Islet precursor cell (in vitro differentiated cells): ENCODE measurements around the gene ABCC4.

Experiments
- DNase-seq: peaks from one replicate; pipeline ENCODE4 v3.0.0-alpha.2; 2018

ABCC4 gene

GRCh38 chr13:95100525-95101433, 200.5 kb downstream of the ABCC4 start:
- no peak for DNase-seq

DNA sequence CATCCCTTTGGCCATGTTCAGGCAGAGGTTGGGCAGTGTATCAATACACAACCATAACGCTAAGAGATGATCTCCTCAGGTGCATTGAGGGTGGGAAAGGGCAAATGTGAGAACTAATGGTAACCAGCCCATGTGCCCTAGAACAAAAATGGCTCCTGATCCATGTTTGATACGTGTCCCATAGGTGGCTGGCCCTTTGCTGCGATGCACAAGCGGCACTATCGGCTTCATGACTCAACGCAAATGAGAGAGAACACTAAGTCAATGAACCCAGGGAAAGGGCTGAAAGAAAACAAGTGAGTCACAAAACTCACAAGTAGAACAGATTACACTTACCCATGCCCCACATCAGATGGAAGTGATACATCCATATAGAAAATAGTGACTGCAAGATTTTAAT, 201.7 kb downstream of the ABCC4 start:
- DNase-seq: no peak

GRCh38 chr13:95098916-95099315, 202.3 kb downstream of the ABCC4 start:
- DNase-seq: no peak

DNA sequence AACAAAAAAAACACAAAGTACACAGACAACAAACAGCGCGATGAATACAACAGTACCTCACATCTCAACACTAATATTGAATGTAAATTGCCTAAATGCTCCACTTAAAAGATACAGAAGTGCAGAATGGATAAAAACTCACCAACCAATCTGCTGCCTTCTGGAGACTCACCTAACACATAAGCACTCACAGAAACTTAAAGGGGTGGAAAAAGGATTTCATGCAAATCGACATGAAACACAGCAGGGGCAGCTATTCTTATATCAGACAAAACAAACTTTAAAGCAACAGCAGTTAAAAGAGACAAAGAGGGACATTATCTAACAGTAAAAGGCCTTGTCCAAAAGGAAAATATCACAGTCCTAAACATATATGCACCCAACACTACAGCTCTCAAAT, 209.5 kb downstream of the ABCC4 start:
- no peak for DNase-seq

- DNase-seq: no peak
Measured at GRCh38 chr13:95087746-95088305, 213.4 kb downstream of the ABCC4 start.

GRCh38 chr13:95086761-95087160, 214.5 kb downstream of the ABCC4 start:
- DNase-seq: no peak

- no peak for DNase-seq
Measured at GRCh38 chr13:95083758-95084157, 217.5 kb downstream of the ABCC4 start.

GRCh38 chr13:95083066-95083465, 218.2 kb downstream of the ABCC4 start:
- DNase-seq: no peak

- no peak for DNase-seq
Measured at GRCh38 chr13:95075506-95075905, 225.7 kb downstream of the ABCC4 start.

GRCh38 chr13:95074820-95075219, 226.4 kb downstream of the ABCC4 start:
- no peak for DNase-seq

DNA sequence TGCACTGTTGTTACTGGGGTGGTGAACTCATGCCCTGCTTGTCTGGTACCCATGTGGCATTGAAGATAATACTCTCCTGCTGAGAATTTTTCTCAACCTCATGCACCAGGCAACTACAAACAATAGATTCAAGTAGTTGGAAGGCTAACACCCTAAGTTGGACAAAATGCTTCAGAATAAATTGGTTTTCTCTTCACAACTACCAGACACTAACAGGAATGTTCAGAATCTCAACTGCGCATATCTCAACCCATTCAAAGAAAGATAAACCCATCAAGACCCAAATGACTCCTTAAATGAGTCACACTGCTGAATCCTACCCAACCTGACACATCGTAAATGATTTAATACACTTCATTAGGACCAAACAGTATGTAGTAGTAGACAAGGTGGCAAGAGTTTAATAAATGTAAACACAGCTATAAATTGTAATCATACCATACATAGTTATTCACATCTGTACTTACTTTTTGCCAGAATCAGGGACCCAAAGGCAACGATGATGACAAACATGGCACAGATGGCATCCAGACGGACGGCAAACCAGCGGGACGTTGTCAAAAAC, 227.4 kb downstream of the ABCC4 start:
- DNase-seq: no peak

GRCh38 chr13:95067303-95067702, 233.9 kb downstream of the ABCC4 start:
- DNase-seq: no peak

DNA sequence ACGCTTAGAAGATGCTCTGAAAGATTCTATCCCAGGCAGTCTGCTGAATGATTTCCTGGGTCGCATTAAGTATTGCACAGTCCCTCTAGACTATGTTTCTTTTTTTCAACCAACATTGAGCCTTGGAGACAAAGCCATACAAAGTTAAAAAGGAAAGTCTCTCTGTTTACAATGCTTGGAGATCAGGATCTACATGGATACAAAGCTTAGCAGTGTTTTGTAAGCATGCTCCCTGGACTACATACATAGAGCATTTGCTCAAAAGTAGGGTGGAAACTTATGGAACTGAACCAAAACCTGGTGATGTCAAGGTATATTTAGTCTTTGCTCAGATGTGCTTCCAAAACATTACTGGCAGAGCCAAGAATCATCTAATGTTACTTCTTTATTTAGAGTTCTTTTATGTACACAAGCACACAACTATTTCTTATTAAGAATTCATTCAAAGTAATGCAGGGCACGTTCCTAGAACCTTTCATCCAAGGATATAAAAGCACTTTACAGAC, 241.2 kb downstream of the ABCC4 start:
- no peak for DNase-seq

DNA sequence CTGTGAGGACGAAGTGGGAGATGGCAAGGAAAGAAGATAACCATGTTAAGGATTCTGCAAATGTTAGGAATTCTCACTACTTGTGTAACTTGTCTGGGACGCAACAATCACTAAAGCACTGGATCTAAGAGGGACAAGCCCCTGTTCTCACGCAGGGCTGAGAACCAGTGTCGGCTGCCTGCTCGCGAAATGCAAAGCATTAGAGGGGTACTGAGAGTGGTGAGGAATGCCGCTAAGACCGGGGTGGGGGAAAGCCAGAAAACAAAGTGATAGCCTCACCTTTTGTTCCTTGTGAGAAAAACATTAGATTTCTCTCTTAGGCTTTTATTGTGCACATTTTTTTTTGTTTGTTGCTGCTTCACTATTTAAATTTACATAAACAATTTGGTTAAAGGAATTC, 241.9 kb downstream of the ABCC4 start:
- DNase-seq: no peak

DNA sequence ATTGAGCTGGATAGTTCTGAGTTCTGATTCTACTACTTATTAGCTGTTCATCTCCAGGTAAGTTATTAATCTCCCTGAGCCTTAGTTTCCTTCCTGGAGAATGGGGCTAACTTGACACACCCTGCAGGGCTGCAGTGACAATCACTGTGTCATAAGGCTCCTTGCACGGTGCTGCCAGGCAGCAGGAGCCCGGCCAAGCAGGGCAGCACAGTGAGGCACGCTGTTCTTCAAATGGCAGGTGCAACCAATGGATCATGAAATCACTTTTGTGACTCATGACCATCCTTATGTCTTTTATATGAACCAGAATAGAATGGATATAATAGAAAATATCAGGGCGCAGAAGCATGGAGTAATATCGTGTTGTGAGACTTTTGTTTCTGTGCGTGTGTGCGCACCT, 242.6 kb downstream of the ABCC4 start:
- no peak for DNase-seq

GRCh38 chr13:95056266-95056665, 245.0 kb downstream of the ABCC4 start:
- no peak for DNase-seq

- DNase-seq: no peak
Measured at GRCh38 chr13:95050800-95051615, 250.2 kb downstream of the ABCC4 start.

- DNase-seq: no peak
Measured at GRCh38 chr13:95049772-95050171, 251.5 kb downstream of the ABCC4 start.

- DNase-seq: no peak
Measured at GRCh38 chr13:95044452-95045205, 256.6 kb downstream of the ABCC4 start.

DNA sequence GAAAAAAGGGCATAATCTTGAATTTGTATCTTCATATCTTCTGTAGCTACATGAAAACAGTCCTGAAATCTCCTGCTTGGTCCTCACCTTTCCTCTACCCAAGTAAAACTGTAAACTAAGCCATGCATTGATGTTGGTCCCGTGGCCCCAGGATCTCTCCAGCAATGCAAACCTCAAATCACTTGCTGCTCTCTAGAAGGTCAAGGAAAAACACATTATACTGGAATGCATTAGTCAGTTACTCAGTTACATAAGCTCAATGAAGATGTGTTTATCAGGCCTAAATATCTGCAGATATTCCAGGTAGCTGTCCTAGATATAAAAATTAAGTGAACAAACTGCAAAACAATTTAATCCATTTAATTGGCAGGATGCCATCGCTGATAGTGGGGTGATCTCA, 261.8 kb downstream of the ABCC4 start:
- DNase-seq: no peak

DNA sequence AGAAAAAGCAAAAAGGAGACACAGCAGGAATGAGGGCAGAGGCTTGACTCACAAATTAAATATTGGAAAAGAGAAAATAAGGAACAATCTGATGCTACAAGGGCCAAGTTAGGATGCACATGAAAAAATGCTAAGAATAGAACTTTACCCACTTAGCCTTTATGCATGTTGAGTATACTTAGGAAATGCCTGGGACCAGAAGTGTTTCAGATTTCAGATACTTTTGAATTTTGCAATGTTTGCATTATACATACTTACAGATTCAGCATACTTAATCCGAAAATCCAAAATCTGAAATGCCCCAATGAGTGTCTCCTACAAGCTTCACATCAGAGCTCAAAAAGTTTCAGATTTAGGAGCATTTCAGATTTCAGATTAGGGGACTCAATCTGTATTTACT, 262.3 kb downstream of the ABCC4 start:
- DNase-seq: no peak
